Thyroid gland (tissue), 4 donors: ENCODE data around the gene CLOCK. TPM values are rescaled to one million over a fixed set of nuclear protein-coding genes. Genes with fewer than 3 reads are reported as not detected.

Experiments
- DNase-seq, 2 donors: peaks; one replicate each; pipeline ENCODE4 v3.0.0-alpha.2; 2019
- H3K27ac ChIP-seq, 3 donors: fragments of 200-600 bp; sonication (generic); 1 replicate in 2 of 3; 2 replicates in 1 of 3; pipeline ENCODE4 v1.5.1; 2016 to 2019; ENCODE audit warnings: mild to moderate bottlenecking in 1 of 3, moderate library complexity in 1 of 3
- H3K27me3 ChIP-seq: fragments of 200-600 bp; sonication (generic); one replicate; pipeline ENCODE4 v1.5.1; 2019
- H3K36me3 ChIP-seq, 2 donors: fragments of 200-600 bp; sonication (generic); one replicate each; pipeline ENCODE4 v1.5.1; 2016 to 2019
- H3K4me1 ChIP-seq, 2 donors: fragments of 200-600 bp; sonication (generic); one replicate each; pipeline ENCODE4 v1.5.1; 2017 to 2019
- H3K4me3 ChIP-seq, 3 donors: fragments of 200-600 bp; sonication (generic); replicated peaks in 1 of 3; 1 replicate in 2 of 3; 2 replicates in 1 of 3; pipeline ENCODE4 v1.5.1; 2016; ENCODE audit warnings: mild to moderate bottlenecking in 1 of 3
- H3K9me3 ChIP-seq: fragments of 200-600 bp; sonication (generic); one replicate; pipeline ENCODE4 v1.5.1; 2017
- POLR2A ChIP-seq, 2 donors: fragments of 450-650 bp; IDR thresholded peaks; one replicate each; pipeline ENCODE4 v1.6.1; 2017; ENCODE audit warnings: antibody characterized with exemption in 2 of 2, mild to moderate bottlenecking in 2 of 2, moderate library complexity in 1 of 2
- WGBS, 2 donors: methylation state at CpG; one replicate each; pipeline ENCODE4 v1.1.5; 2017; 5-methylcytosine and 5-hydroxymethylcytosine counted together
- intact Hi-C: fragments of 100-400 bp; cut with DNase I; formaldehyde crosslinking; loops from one replicate; pipeline ENCODE4 v1.15.1; 2023
- total RNA-seq, 4 donors: library from RNA; depleted of rRNA; stranded (reverse); fragments of >200 nt; gene quantifications; one replicate each; pipeline ENCODE4 v1.2.3, GENCODE V29; 2016
- TF ChIP-seq, protein P1 (sequence below), 6 experiments: fragments of 200-600 bp in 3 of 6; fragments of 450-650 bp in 3 of 6; sonication (generic) in 3 of 6; IDR thresholded peaks; one replicate each; pipeline ENCODE4 v1.5.1; 2016 to 2019; ENCODE audit warnings: antibody characterized with exemption in 6 of 6, mild to moderate bottlenecking in 2 of 6, inconsistent platforms in 1 of 6, moderate library complexity in 1 of 6

The CLOCK gene
- total RNA-seq, 4 donors from 2014 or later: 26.1 to 60.3 (median 31.6) TPM

DNA sequence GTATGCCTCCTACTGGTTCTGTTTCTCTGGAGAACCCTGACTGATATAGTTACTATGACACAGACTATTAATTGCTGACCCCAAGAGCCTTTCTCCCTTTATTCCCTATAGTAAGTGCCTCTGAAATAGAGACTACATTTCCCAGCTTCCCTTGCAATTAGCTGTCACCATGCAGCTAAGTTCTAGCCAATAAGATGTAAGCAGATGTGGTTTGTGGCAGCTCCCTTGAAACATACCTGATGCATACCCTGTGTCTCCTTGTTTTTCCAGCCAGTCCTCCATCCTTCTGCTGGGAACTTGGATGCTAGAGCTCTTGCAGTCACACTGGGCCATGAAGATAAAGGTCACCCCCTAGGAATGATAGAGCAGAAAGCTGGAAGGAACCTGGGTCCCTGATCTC is 160.6 kb downstream of the CLOCK start:
- Histone ChIP-seq H3K4me1 (no peaks in the 10 kb centered on the region), H3K4me3 (no peak overlapping the region), H3K27me3 (no peaks in the 10 kb centered on the region), H3K27ac (no peak overlapping the region), H3K36me3 (no peaks in the 10 kb centered on the region), H3K9me3 (no peaks in the 10 kb centered on the region)
- no peak for DNase-seq
- no peak for TF ChIP-seq POLR2A (IDR thresholded peaks at IDR 0.05)
- TF ChIP-seq, protein P1, sequence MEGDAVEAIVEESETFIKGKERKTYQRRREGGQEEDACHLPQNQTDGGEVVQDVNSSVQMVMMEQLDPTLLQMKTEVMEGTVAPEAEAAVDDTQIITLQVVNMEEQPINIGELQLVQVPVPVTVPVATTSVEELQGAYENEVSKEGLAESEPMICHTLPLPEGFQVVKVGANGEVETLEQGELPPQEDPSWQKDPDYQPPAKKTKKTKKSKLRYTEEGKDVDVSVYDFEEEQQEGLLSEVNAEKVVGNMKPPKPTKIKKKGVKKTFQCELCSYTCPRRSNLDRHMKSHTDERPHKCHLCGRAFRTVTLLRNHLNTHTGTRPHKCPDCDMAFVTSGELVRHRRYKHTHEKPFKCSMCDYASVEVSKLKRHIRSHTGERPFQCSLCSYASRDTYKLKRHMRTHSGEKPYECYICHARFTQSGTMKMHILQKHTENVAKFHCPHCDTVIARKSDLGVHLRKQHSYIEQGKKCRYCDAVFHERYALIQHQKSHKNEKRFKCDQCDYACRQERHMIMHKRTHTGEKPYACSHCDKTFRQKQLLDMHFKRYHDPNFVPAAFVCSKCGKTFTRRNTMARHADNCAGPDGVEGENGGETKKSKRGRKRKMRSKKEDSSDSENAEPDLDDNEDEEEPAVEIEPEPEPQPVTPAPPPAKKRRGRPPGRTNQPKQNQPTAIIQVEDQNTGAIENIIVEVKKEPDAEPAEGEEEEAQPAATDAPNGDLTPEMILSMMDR (IDR thresholded peaks at IDR 0.05): no peak
- intact Hi-C loops: no loop called here

DNA sequence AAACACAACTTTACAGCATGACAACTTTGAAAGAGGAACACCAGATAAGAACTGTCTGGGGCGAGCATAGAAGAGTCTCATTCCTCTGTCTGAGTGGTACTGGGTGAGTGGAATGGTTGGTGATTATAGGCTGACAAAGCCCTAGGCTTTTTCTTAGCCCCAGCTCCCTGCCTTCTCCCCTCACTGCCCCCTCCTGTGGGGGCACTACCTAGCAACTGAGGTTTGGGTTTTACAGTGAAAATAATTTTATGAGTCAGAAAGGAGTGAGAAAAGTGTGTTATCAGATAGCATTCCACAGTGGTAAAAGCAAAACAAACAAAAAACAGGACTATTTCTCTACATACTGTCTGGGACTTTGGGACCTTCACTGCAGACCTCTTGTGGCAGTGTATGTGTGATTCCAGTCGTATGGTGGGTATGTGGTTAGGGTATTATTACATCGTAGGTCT is 161.5 kb downstream of the CLOCK start:
- TF ChIP-seq POLR2A (IDR thresholded peaks at IDR 0.05): no peak
- TF ChIP-seq, protein P1 (IDR thresholded peaks at IDR 0.05): no peak
- Histone ChIP-seq H3K27me3 (no peaks in the 10 kb centered on the region), H3K9me3 (no peaks in the 10 kb centered on the region), H3K4me3 (no peak overlapping the region), H3K4me1 (no peaks in the 10 kb centered on the region), H3K27ac (no peak overlapping the region), H3K36me3 (no peaks in the 10 kb centered on the region)
- WGBS, 2 donors: 69 to 76% methylated on average over 3 of the region's 3 CpGs
- intact Hi-C loops: no loop called here
- no peak for DNase-seq

DNA sequence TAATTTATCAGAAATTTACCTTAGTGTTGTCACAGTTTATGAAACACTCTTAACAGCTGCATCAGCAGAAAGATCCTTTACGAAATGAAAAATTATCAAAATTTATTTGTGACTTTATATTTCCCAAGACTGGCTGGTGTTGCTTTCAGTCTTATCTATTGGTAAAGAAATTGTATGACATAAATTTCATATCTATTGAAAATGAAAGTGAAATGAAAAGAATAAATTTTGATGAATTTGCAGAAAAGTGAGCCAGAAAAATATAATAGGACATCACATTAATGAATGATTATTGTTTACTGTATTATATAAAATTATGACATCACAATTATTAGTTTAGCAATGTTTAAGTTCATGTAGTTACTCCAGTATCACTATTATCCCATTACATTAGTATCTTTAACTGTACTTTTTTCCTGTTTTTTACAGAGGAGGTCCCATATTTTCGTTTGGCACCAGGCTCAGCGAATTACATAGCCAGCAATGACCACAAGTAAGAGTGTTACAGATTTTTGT is 164.2 kb downstream of the CLOCK start:
- 90 to 92% methylated on average over 3 of the region's 3 CpGs for WGBS, 2 donors
- TF ChIP-seq, protein P1 (IDR thresholded peaks at IDR 0.05): no peak
- TF ChIP-seq POLR2A (IDR thresholded peaks at IDR 0.05): no peak

DNA sequence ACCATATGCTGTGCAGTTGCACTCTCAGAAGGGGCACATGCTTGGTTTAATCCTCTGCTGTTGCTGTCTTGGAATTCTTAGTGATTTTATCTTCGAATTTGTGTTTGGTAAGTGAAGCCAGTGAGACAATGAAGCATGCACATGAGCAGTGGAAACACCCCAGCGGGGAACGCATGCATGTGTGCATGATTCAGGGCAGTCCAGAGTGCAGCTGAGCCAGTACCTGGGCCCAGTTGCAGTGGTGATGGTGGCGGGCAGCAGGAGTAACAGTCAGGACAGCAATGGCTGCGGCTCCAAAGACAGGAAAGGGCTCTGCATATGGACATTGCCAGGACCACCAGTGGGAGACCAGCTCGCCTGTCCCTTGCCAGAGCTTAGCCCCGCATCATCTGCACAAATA is 165.2 kb downstream of the CLOCK start:
- Histone ChIP-seq H3K27me3 (no peaks in the 10 kb centered on the region), H3K4me1 (no peaks in the 10 kb centered on the region), H3K36me3 (no peaks in the 10 kb centered on the region), H3K4me3 (no peak overlapping the region), H3K27ac (no peak overlapping the region), H3K9me3 (no peaks in the 10 kb centered on the region)
- intact Hi-C loops: no loop called here
- DNase-seq: no peak
- 87 to 93% methylated on average over 7 of the region's 7 CpGs for WGBS, 2 donors
- no peak for TF ChIP-seq POLR2A (IDR thresholded peaks at IDR 0.05)
- TF ChIP-seq, protein P1 (IDR thresholded peaks at IDR 0.05): no peak

More for the DNA sequence above, 164.2 kb downstream of the CLOCK start:
- Histone ChIP-seq H3K36me3 (no peaks in the 10 kb centered on the region), H3K4me3 (no peak overlapping the region), H3K27ac (no peak overlapping the region), H3K4me1 (no peaks in the 10 kb centered on the region), H3K9me3 (no peaks in the 10 kb centered on the region), H3K27me3 (no peaks in the 10 kb centered on the region)
- intact Hi-C loops: no loop called here
- DNase-seq: no peak

DNA sequence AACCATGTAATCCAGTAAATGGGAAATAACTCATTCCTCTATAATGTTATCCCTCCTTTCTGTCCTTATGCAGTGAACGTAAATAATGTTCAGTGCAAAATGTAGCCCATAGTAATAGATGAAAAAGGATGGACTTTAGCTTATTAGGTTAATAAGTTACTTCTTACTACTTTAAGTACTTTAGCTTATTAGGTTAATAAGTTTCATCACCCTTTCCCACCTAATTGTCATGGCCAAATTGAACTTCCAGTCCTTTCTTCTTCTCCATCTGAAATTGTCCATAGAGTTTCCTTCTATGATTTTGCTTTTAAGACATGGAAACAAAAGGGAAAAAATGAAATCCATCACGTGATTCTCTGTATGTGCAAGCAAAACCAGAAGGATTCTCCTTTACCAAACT is 166.1 kb downstream of the CLOCK start:
- DNase-seq: no peak
- Histone ChIP-seq H3K27me3 (no peaks in the 10 kb centered on the region), H3K4me3 (no peak overlapping the region), H3K27ac (no peak overlapping the region), H3K9me3 (no peaks in the 10 kb centered on the region), H3K36me3 (no peaks in the 10 kb centered on the region), H3K4me1 (no peaks in the 10 kb centered on the region)
- 80 to 84% methylated on average over 2 of the region's 2 CpGs for whole genome bisulfite sequencing, 2 donors
- TF ChIP-seq POLR2A (IDR thresholded peaks at IDR 0.05): no peak
- intact Hi-C loops: no loop called here
